NCI-H82 treated with DMSO at 0.1 percent for 48 hours (cell line): ENCODE results near the gene SPEF1.

ENCODE experiments used
- DNase-seq: peaks from one replicate; lab custom pipeline; 2025; ENCODE audit not compliant: unreplicated experiment; lab: John Stamatoyannopoulos, UW

The SPEF1 gene

DNA sequence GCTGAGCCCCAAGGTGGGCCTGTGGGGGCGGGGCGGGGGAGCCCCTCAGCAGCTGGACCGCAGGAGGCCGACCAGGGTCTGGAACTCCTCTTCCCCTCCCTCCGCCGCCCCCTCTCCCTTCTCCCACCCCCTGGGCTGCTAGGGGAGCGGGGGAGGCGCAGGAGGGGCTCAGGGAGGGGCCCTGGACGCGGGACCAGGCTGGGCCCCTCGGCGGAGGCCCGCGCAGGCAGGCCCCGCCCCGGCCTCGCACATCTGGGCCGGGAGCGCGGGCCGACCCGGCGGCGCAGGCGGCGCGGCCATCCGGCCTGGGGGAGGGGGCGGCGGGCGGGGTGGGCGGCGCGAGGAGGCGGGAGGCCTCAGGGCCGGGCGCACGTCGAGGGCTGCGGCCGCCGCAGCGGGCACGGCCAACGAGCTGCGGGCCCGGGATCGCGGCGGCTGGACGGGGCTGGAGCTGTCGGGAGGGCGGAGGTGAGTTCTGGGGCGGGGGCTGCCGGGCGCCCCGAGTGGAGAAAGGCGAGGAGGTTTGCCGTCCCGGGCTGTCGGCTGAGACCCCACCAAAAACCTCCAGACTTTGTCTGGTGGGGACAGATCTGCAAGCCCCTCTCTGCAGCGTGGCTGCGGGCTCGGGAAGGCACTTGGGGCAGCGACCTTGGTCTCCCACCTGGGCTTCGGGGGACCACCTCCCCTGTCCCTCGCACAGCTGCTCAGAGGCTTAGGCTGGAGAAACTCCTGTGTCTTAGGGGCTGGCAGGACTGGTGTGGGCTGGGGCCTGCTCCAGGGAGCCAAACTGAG, 48.7 kb downstream of the SPEF1 start, which contains the start of gene HSPA12B:
Gene HSPA12B (plus strand): TSS at position 359 of the 792 bp plus-strand sequence. CDS start 5,990 bp downstream, outside the sequence.
- no peak for DNase-seq

DNA sequence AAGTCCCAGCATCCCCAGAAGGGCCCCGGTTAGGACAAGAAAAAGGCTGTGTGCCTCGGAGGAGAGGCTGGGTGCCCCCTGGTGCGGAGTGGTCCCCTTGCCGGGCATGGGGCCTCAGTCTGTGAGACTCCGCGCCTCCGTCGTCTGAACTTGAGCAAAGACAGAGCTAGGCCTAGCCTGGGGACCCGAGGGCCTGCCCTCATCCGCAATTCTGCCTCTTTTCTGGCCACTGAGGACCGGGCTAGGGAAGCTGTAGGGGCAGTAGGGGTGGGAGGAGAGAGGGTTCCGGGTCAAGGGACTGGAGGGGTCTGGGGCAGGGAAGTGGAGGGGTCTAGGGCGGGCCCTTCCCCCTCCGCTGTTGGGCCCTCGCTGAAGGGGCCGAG, 49.3 kb downstream of the SPEF1 start:
- no peak for DNase-seq

DNA sequence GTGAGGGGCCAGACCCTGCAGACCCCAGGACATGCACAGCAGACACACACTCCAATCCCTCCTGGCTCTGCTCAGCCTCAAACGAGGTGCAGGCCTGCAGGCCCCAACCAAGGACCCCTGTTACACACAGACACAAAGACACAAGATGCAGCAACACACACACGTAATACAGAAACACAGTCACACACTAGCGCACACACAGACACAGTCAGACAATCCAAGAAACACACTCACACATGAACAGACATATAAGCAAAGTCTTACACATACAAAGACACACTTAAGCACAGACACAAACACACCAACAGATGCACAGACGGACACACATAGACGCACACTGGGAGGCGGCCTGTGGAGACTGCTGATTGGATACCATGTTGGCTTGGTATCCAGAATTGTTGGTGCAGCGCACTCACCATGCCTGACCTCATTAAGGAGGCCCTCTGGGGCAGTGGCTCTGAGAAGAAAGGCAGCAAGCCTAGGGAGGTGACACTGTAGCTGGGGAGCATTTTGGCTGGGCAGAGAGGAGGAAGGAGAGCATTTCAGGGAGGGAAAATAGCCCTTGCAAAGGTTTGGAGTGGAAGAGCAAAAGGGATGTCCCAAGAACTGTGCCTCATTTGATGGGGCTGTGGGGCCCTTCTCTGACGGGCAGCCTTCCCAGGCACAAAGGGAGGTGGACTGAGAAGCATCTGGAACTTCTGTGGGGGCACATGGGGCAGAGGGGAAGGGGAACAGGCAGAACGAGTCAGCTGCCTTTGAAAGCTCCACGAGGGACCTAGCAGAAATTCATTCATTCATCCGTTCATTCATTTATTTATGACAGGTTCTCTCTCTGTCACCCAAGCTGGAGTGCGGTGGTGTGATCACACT, 50.2 kb downstream of the SPEF1 start:
- DNase-seq, result no peak

DNA sequence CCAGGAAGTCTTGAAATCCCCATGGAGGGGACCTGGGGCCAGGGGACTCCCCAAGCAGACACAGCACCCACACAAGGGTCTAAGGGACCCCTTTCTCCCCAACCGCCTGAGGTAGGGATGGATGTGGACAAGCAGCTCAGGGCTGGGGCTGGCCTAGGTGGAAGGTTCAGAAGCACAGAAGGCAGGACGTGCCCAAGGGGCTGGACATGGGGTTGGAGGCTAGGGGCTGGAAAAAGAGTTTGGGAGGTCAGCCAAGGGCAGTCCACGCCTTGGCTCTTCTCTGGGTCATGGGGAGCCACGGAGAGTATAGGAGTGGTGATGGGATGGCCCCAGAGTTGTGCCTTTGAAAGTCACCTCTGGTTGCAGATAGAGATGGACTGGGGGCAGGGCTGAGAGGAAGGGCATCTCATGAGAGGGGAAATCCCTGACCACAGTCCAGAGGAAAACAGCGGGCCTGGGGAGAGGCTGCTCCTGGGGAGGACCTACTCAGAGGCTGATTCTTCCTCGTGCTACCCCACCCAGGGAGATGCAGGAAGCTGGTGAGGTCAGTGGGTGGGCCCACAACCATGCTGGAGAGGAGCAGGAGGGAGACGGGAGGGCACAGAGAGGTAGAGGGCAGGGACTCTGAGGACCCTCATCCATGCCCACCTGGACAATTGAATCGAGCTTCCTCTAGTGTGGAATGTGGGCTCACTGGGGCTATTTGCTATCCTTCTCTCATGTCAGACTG, 51.3 kb downstream of the SPEF1 start:
- no peak for DNase-seq

DNA sequence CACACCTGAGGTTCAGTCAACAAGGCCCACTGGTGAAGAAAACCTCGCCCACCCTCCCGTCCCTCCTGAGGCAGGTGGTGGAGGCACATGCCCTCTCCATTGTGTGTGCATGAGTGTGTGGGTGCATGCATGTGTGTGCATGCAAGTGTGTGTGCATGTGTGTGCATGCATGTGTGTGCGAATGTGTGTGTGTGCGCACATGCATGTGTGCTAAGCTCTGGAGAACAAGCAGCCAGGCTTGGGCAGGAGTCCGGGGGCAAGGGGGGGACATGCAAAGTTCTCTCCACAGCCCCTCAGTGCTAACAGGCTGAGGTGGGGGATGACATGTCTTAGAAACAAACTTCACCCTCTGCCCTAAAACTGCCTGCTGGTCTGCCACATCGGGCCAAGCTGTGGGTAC, 51.9 kb downstream of the SPEF1 start:
- DNase-seq, result no peak

DNA sequence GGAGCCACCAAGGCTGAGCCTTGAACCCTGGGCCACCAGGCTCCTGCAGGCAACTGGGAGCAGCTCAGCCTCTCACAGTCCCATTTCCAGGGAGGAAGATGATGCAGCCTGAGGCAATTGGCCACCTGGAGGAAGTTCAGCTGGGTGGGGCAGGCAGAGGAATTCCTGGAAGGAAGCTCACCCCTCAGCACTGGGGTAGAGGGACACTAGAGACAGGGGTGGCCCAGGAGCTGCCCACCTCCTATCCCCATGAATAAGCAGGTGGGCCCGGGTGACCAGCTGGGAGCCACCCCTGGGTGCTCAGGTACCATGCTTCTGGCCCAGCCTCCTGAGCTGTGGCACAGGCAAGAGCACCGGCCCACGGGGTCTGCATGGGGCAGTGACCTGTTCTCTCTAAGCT, 52.4 kb downstream of the SPEF1 start:
- DNase-seq, result no peak

DNA sequence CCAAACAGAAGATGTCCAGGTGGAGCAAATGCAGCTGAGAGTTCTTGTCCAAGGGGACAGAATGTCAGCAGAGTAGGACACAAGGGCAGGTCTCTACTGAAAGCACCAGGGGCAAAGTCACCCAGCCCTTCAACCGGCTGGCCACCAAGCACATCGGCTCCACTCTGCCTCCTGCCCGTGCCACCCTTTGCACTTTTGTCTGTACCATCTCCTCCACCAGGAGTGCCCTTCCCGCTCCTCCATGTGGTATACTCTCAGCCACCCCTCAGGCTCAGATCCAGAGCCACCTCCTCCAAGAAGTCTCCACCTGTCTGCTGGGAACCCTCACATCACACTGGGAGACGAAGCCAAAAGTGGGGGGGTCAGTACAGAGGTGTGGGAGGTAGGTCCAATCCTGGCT, 52.9 kb downstream of the SPEF1 start:
- DNase-seq, result no peak
